Spleen (tissue), 7 donors: ENCODE measurements around the gene KRT39.

Experiments used
- POLR2A ChIP-seq, 3 donors: fragments of 450-650 bp; IDR thresholded peaks; one replicate each; pipeline ENCODE4 v1.5.1; 2017; ENCODE audit warnings: antibody characterized with exemption in 3 of 3, mild to moderate bottlenecking in 1 of 3
- POLR2AphosphoS5 ChIP-seq, 3 donors: sonication (generic); formaldehyde crosslinking; IDR thresholded peaks; one replicate each; pipeline ENCODE4 v1.5.1; 2017; ENCODE audit warnings: antibody characterized with exemption in 3 of 3
- TF ChIP-seq, protein P1 (sequence below), 11 experiments: fragments of 200-600 bp in 7 of 11; fragments of 450-650 bp in 4 of 11; sonication (generic) in 4 of 11; IDR thresholded peaks in 8 of 11; conservative IDR thresholded peaks in 3 of 11; 1 replicate in 7 of 11; 2 replicates in 4 of 11; pipeline versions ENCODE4 v1.4.0 to v1.8.0; 2016 to 2021; ENCODE audit warnings: antibody characterized with exemption in 11 of 11, inconsistent platforms in 4 of 11, mild to moderate bottlenecking in 1 of 11
- donor health status: DM: no; HTN: no; CAD: no; lungs with moderate emphysema.
- donor health status: DM: no; HTN: no; CAD: no.
- donor health status: DM: no; HTN: no; CAD: no.

DNA sequence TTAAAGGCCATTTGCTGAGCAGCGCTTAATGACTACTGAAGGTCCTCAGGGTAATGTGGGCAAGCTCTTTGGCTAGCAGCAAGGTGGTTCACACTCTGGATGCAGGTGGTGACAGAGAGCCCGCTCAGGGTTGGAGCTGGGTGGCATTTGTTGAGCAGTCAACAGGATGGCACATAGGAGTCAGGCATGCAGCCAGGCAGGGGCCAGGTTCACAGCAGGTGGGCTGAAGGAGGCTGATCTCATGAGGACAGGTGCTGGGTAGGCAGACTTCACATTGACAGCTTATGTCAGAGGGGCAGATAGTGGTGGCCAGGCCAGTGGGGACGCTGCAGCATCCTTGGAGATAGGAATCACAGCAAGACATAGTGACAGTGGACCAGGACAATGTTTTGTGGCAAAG lies 37.6 kb upstream of the KRT39 start:
- no peak for TF ChIP-seq POLR2A (IDR thresholded peaks at IDR 0.05)
- TF ChIP-seq, protein P1, sequence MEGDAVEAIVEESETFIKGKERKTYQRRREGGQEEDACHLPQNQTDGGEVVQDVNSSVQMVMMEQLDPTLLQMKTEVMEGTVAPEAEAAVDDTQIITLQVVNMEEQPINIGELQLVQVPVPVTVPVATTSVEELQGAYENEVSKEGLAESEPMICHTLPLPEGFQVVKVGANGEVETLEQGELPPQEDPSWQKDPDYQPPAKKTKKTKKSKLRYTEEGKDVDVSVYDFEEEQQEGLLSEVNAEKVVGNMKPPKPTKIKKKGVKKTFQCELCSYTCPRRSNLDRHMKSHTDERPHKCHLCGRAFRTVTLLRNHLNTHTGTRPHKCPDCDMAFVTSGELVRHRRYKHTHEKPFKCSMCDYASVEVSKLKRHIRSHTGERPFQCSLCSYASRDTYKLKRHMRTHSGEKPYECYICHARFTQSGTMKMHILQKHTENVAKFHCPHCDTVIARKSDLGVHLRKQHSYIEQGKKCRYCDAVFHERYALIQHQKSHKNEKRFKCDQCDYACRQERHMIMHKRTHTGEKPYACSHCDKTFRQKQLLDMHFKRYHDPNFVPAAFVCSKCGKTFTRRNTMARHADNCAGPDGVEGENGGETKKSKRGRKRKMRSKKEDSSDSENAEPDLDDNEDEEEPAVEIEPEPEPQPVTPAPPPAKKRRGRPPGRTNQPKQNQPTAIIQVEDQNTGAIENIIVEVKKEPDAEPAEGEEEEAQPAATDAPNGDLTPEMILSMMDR (IDR thresholded peaks at IDR 0.05 in 8 of 11, conservative IDR thresholded peaks at IDR 0.05 in 3 of 11): no peak
- TF ChIP-seq POLR2AphosphoS5 (IDR thresholded peaks at IDR 0.05): no peak
